Activated CD4-positive, CD25-positive, alpha-beta regulatory T cell treated with anti-CD3 and anti-CD28 coated beads, Interleukin-2, amount 50 U/mL, for 72 hours (primary cell): ENCODE data around the gene PRKCE.

Experiments used
- DNase-seq: peaks from one replicate; pipeline ENCODE4 v3.0.0; 2021

Gene PRKCE

GRCh38 chr2:46030330-46030729, 378.9 kb downstream of the PRKCE start:
- no peak for DNase-seq

DNA sequence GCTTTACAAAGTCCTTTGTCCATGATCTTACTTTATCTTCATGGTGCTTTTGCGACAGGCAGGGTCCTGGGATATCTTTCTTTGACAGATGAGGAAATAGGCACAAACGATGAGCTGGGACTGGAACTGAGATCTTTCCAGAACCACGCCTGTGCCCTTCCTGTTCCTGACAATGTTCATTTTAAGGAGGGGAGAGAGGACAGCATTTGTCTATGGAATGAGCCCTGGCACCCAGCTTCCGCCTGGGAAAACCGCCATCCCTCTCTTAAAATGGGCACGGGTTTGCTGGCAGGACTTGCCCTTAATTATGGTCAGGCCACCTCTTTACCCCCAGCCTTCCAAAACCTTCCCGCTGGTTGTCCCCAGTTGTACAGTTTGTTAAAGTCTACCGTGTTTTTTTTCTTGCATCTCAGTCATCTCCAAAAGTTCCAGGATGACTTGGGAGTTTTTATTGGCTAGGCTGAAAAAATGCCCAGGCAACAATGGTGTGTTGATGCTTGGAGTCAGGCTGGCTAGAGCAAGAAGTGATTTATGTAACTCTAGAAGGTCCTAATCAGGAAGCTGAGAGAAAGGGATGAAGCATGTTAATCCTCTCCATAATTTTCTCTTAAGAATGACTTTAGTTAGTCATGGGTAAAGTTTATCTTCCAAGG, 380.8 kb downstream of the PRKCE start:
- DNase-seq = no peak

DNA sequence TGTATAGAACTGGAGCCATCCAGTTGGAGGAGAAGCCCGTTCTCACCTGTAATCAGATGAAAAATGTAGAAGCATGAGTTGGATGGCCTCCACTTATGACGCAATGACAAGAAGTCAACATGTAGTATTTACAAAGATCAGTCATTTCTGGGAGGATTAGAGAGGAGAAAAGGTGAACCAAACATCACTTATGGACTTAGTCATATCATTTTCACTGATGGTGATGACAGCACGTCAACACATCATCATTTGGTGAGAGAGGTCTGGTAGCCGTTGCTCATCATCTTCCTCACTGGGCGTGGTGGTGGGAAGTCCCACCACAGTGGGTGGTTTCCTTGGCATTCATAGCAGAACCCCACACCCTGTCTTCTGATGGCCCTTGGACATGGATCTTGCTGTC, 381.5 kb downstream of the PRKCE start:
- DNase-seq = no peak

GRCh38 chr2:46034535-46034934, 383.1 kb downstream of the PRKCE start:
- DNase-seq = no peak

GRCh38 chr2:46036929-46037328, 385.5 kb downstream of the PRKCE start:
- no peak for DNase-seq

GRCh38 chr2:46039543-46040303, 388.2 kb downstream of the PRKCE start:
- no peak for DNase-seq

DNA sequence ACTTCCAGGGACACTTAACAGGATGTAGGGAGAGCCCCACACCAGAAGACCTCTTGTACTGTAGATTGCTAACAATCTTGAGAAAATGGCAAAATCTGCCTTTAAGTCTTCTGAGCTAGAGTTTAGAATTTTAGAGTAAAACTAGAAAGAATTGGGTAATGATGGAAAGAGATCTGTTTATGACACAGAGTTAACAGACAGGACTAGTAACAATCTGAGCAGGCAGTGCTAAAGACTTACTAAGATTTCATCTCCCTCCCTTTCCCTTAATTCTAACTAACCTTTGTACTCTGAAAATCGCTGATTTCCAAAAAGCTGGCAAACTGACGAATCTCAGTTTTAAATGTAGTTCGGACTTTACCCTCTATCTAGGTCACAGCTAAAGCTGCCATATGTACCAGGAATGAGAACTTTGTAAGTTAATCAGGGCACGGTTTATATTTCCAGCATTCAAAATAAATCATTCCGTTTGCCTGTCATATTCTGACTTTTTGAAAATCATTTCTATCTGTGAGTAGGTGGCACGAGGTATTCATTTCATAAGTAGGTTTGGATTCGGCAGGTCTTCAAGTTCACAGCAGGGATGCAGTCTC, 389.2 kb downstream of the PRKCE start:
- no peak for DNase-seq

DNA sequence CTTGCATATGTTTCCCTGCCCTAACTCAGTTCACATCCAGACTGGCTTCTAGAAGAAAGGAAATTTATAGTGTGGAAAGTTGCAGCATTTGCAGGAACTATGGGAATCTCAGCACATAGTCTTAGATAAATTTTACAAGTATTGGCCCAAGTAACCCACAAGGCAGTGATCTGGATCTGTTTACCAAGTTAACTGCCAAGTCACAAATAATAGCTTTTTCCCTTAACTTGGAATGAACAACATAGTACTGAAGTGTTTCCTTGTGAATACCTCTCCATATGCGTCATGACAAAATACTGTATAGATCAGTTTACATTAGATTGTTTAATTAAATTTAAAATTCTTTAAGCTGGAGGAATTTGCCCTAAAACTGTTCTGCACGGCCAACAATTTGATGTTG, 390.0 kb downstream of the PRKCE start:
- DNase-seq = no peak

- no peak for DNase-seq
These were observed 390.7 kb downstream of the PRKCE start for GRCh38 chr2:46042207-46042637.

- no peak for DNase-seq
These were observed 391.2 kb downstream of the PRKCE start for GRCh38 chr2:46042711-46043110.

DNA sequence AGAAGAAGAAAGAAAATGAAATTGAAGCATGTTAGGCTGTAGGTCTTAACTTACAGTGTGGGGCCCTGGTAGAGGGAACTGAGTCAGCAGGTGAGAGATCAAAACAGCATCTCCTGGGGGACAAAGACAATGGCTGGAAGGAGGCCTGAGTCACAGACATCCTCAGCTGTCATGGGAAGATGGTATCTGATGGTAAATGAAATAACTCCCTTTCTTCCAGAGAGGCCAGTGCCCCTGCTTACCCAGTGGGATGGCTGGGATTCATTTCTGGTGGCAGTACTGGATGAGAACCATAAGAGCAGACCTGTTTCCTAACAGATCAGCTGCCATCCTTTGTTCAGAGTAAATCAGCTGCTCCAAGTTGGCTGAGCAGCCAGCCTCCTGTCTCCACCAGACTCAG, 394.4 kb downstream of the PRKCE start:
- DNase-seq = no peak

GRCh38 chr2:46047290-46047689, 395.8 kb downstream of the PRKCE start:
- DNase-seq = no peak

GRCh38 chr2:46048693-46049092, 397.2 kb downstream of the PRKCE start:
- no peak for DNase-seq

GRCh38 chr2:46050027-46050426, 398.6 kb downstream of the PRKCE start:
- no peak for DNase-seq

GRCh38 chr2:46050489-46050888, 399.0 kb downstream of the PRKCE start:
- DNase-seq = no peak

DNA sequence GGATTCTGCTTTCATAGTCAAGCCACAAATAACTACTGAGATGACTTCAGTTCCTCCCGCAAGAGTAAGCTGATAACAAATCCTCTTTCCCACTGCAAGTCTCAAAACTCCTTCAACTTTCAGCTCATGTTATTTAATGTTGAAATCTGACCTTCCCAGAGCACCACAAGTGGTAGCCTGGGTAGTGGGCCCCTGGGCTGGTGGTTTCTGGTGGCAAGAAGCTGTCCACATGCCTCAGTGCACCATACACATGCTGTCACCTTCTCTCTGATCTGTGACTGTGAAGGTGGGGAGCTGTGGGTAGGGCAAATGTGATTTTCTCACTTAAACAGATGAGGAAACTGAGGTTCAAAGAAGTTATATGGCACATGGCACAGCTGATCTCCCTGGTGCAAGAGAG, 399.6 kb downstream of the PRKCE start:
- DNase-seq = no peak

DNA sequence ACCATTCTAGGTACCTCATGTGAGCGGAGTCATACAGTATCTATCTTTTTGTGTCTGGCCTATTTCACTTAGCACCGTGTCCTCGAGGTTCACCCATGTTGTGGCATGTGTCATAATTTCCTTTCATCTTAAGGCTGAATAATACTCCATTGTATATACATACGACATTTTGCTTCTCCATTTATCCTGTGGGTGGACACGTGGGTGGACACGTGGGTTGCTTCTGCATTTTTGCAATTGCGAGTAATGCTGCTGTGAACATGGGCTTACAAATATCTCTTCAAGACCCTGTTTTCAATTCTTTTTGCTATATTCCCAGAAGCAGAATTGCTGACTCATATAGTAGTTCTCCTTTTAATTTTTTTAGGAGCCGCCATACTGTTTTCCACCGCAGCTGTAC, 402.1 kb downstream of the PRKCE start:
- no peak for DNase-seq

DNA sequence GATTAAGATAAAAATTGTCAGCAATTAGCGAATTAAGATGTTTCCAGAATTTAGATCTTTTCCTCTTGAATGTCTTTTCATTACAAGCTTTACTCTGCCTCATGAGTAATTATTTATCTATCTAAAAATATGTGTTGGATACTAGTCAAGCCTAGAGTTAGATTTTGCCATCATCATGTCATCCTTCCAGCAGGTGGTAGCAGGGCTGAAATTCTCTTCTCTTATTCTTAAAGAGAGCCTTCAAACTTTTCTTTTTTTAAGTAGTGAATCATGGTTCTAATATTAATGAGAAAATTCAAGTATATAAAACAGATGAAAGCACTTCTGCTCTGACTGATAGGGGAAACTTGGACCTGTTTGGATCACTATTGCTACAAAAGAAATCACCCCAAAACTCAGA, 405.1 kb downstream of the PRKCE start:
- no peak for DNase-seq

DNA sequence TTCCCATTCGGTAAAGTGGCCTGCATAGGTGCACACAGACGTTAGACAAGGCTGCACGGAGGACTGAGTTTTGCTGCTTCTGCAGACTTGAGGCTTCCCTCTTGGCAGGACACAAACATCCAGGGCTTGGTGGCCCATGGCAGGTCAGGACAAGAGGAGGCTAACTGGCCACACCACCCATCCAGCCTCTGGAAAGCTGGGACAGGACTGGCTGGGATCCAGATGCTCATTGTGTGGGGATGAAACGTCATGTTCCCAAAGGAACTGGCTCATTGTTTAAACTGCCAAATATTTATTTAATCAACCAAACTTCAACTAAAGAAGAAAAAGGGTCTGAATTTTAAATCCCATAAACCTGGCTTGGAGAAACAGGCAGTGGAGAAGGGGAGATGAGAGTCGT, 406.7 kb downstream of the PRKCE start:
- no peak for DNase-seq

DNA sequence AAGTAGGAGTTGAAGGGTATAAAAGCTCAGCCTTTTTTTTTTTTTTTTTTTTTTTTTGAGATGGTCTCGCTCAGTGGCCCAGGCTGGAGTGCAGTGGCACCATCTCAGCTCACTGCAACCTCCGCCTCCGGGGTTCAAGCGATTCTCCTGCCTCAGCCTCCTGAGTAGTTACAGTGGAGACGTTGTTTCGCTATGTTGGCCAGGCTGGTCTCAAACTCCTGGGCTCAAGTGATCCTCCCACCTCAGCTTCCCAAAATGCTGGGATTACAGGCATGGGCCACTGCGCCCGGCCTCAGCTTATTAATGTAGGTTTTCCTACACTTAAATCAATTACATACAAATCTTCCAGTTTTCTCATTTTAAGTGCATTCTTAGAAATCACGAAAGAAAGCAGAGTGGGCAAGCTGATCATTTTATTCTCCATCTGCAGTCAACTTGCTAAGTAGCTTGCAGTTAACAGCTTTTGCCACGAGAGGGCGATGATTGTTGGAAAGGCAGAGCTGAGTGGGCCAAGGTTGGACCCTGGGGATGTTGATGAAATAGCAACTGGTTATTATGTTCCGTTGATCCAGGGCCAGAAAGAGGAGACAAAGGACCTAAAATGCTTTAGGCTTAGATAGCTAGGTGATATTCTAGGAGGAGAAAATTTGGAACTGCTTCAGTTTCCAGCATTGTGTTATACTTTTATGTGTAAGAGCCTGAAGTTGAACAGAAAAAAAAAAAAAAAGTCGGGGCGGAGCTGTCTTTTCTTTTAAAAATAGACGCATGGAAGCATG, 411.4 kb downstream of the PRKCE start:
- DNase-seq = peak; percentile 69

- no peak for DNase-seq
These were observed 412.9 kb downstream of the PRKCE start for GRCh38 chr2:46064396-46064795.

DNA sequence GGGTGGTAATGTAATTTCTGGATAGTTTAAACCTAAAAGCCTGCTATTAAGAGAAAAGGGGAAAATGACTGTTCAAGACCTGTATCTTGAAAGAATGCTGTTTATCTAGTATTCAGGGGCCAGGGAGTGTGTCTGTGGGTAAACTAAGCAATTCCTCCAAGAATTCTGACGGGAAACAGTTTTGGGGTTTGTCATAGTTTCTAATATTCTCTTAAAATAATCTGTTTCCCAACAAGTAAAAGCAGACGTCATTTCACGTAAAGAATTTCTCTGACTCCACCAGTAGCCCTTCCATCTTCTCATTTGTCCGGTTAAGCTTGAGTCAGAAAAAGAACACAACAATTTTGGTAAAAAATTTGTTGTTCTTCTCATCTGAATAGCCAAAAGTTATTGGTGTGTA, 413.7 kb downstream of the PRKCE start:
- no peak for DNase-seq

DNA sequence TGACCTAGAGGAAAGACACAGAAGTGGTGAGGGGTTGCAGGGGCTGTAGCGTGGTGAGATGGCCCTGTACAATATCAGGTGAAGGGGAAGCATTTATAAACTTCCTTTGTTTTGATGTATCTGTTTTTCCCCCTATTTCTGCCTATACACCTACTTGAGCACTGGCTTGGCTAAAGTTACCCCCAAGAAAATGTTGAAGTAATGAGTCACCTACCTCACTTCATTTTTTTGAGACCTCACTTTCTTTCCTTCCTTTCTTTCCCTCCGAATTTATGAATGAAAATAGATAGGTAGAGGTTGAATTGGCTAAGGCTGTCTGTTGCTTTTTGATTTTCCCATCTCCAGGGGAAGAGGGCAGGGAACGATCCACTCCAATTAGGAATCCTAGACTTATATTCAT, 414.6 kb downstream of the PRKCE start:
- no peak for DNase-seq

DNA sequence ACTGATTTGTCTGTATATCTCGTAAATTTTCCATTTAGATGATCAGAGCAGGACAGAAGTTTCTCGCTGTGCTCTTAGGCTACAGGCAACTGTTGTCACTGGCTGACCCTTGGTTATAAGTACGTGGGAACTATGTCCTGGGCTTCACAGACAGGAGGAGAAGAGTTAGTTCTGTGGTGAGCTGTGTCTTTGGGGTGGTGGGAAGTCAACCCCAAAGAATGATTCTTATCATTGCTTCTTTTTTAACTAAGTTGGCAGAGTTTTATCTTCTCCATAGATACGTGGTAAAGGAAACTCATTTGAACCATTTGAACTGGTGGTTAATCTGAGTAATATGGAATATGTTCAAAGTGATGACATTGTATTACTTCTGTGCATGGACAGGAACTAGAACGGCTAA, 415.1 kb downstream of the PRKCE start:
- no peak for DNase-seq
